GM23338 (cell line): ENCODE measurements around the gene TNFAIP3. TPM values are rescaled to one million over a fixed set of nuclear protein-coding genes. Genes with fewer than 3 reads are reported as not detected.

Experiments used
- ATAC-seq: fragments of 200-7000 bp; cut with Tn5 transposase; 3 replicates; pipeline ENCODE4 v1.9.1; 2020
- DNase-seq: peaks from one replicate; pipeline ENCODE4 v3.0.0-alpha.2; 2015; ENCODE audit warnings: low spot score
- H2AFZ ChIP-seq: fragments of 200-600 bp; sonication (generic); 2 replicates; pipeline ENCODE4 v1.8.0; 2016; ENCODE audit warnings: antibody characterized with exemption, mild to moderate bottlenecking, moderate library complexity
- H3F3A ChIP-seq: fragments of 200-600 bp; sonication (generic); replicated peaks from 2 replicates; pipeline ENCODE4 v1.8.0; 2017; ENCODE audit warnings: antibody characterized with exemption, mixed run types, low read depth
- H3K27ac ChIP-seq: fragments of 200-600 bp; sonication (generic); 2 replicates; pipeline ENCODE4 v1.6.1; 2016; ENCODE audit warnings: low read depth
- H3K27me3 ChIP-seq: fragments of 200-600 bp; sonication (generic); 2 replicates; pipeline ENCODE4 v1.8.0; 2016; ENCODE audit warnings: mild to moderate bottlenecking, mixed run types, moderate library complexity; ENCODE audit not compliant: insufficient read depth
- H3K36me3 ChIP-seq: fragments of 200-600 bp; sonication (generic); 2 replicates; pipeline ENCODE4 v1.8.0; 2016; ENCODE audit warnings: mild to moderate bottlenecking; ENCODE audit not compliant: insufficient read depth
- H3K4me1 ChIP-seq: fragments of 200-600 bp; sonication (generic); 2 replicates; pipeline ENCODE4 v1.8.0; 2016; ENCODE audit warnings: mild to moderate bottlenecking, moderate library complexity; ENCODE audit not compliant: insufficient read depth
- H3K4me2 ChIP-seq: fragments of 200-600 bp; sonication (generic); 2 replicates; pipeline ENCODE4 v1.7.1; 2017; ENCODE audit warnings: mixed run types
- H3K4me3 ChIP-seq: fragments of 200-600 bp; sonication (generic); 2 replicates; pipeline ENCODE4 v1.6.1; 2016; ENCODE audit warnings: mixed run types
- H3K79me2 ChIP-seq: fragments of 200-600 bp; sonication (generic); replicated peaks from 2 replicates; pipeline ENCODE4 v1.8.0; 2017; ENCODE audit warnings: mild to moderate bottlenecking; ENCODE audit not compliant: insufficient read depth
- H3K9me2 ChIP-seq: fragments of 200-600 bp; sonication (generic); 2 replicates; pipeline ENCODE4 v1.8.0; 2017; ENCODE audit not compliant: insufficient read depth
- H4K20me1 ChIP-seq: fragments of 200-600 bp; sonication (generic); replicated peaks from 2 replicates; pipeline ENCODE4 v1.8.0; 2017; ENCODE audit warnings: mild to moderate bottlenecking; ENCODE audit not compliant: insufficient read depth
- H3K27ac Mint-ChIP-seq: 2 replicates; pipeline ENCODE4 v1.8.0; 2020; ENCODE audit warnings: inconsistent platforms, mild to moderate bottlenecking, moderate library complexity, mixed read lengths
- H3K27me3 Mint-ChIP-seq: 3 replicates; pipeline ENCODE4 v1.8.0; 2022; ENCODE audit warnings: low read depth, mild to moderate bottlenecking, moderate library complexity, mixed read lengths, inconsistent platforms; ENCODE audit not compliant: insufficient read depth, poor library complexity
- H3K36me3 Mint-ChIP-seq: 3 replicates; pipeline ENCODE4 v1.8.0; 2021; ENCODE audit warnings: low read depth, mild to moderate bottlenecking, inconsistent platforms, moderate library complexity, mixed read lengths
- H3K4me1 Mint-ChIP-seq: 3 replicates; pipeline ENCODE4 v1.8.0; 2020; ENCODE audit warnings: mild to moderate bottlenecking, inconsistent platforms, mixed read lengths
- H3K4me3 Mint-ChIP-seq: 3 replicates; pipeline ENCODE4 v1.8.0; 2021; ENCODE audit warnings: moderate library complexity, mild to moderate bottlenecking, inconsistent platforms, mixed read lengths
- H3K9me3 Mint-ChIP-seq: 3 replicates; pipeline ENCODE4 v1.8.0; 2020; ENCODE audit warnings: moderate library complexity, mild to moderate bottlenecking, inconsistent platforms, mixed read lengths
- CREB1 ChIP-seq: fragments of 250-450 bp; sonication (Bioruptor Pico); IDR thresholded peaks from 2 replicates; pipeline ENCODE4 v1.5.0; 2020; ENCODE audit warnings: low read depth, mild to moderate bottlenecking, moderate library complexity
- EZH2 ChIP-seq: fragments of 200-600 bp; sonication (generic); IDR thresholded peaks from one replicate; pipeline ENCODE4 v1.8.0; 2017; ENCODE audit warnings: antibody characterized with exemption, mild to moderate bottlenecking, low read depth; ENCODE audit not compliant: unreplicated experiment
- EZH2phosphoT487 ChIP-seq: fragments of 200-600 bp; sonication (generic); IDR thresholded peaks from one replicate; pipeline ENCODE4 v1.8.1; 2018; ENCODE audit warnings: antibody characterized with exemption; ENCODE audit not compliant: unreplicated experiment
- NANOG ChIP-seq: IDR thresholded peaks from 2 replicates; pipeline ENCODE4 v1.6.1; 2016; ENCODE audit warnings: antibody characterized with exemption, borderline replicate concordance
- POLR2AphosphoS5 ChIP-seq: IDR thresholded peaks from 2 replicates; pipeline ENCODE4 v1.6.1; 2016; ENCODE audit warnings: antibody characterized with exemption, low read depth
- STAT1 ChIP-seq: IDR thresholded peaks from one replicate; pipeline ENCODE4 v1.6.1; 2016; ENCODE audit warnings: antibody characterized with exemption; ENCODE audit not compliant: unreplicated experiment
- ZNF114 ChIP-seq: fragments of 250-450 bp; sonication (Bioruptor Pico); IDR thresholded peaks from 2 replicates; pipeline ENCODE4 v1.5.0; 2020; ENCODE audit warnings: mild to moderate bottlenecking, moderate library complexity
- ZNF331 ChIP-seq: fragments of 250-450 bp; sonication (Bioruptor Pico); IDR thresholded peaks from 2 replicates; pipeline ENCODE4 v1.5.0; 2020; ENCODE audit warnings: low read depth, mild to moderate bottlenecking, moderate library complexity
- polyA plus RNA-seq: library from polyadenylated mRNA; unstranded; fragments of >200 nt; fragmentation: Nextera tagmentation; extraction: Ambion mirVana; gene quantifications from 2 replicates; pipeline ENCODE4 v1.2.1, GENCODE V29; 2016
- total RNA-seq: library from RNA; depleted of rRNA; stranded (reverse); fragments of >200 nt; shearing (Covaris generic); gene quantifications from 2 replicates; pipeline ENCODE4 v1.2.3, GENCODE V29; 2014
- TF ChIP-seq, protein P1 (sequence below): IDR thresholded peaks from one replicate; pipeline ENCODE4 v1.6.1; 2018; ENCODE audit warnings: antibody characterized with exemption; ENCODE audit not compliant: unreplicated experiment
- TF ChIP-seq, protein P2 (sequence below), 2 experiments: fragments of 200-600 bp in 1 of 2; sonication (generic) in 1 of 2; conservative IDR thresholded peaks; 2 replicates each; pipeline versions ENCODE4 v1.5.1 to v1.6.1; 2016 to 2017; ENCODE audit warnings: antibody characterized with exemption in 2 of 2, low read depth in 2 of 2, mild to moderate bottlenecking in 2 of 2, moderate library complexity in 1 of 2
- TF ChIP-seq, protein P3 (sequence below): fragments of 250-450 bp; sonication (Bioruptor Pico); IDR thresholded peaks from 2 replicates; pipeline ENCODE4 v1.5.0; 2020; ENCODE audit warnings: mild to moderate bottlenecking, moderate library complexity
- TF ChIP-seq, protein P4 (sequence below): IDR thresholded peaks from 2 replicates; pipeline ENCODE4 v1.6.1; 2016; ENCODE audit warnings: antibody characterized with exemption

Gene TNFAIP3
- total and polyA plus RNA-seq, 2 experiments from 2014 or later, result 2.1 to 2.3 TPM

DNA sequence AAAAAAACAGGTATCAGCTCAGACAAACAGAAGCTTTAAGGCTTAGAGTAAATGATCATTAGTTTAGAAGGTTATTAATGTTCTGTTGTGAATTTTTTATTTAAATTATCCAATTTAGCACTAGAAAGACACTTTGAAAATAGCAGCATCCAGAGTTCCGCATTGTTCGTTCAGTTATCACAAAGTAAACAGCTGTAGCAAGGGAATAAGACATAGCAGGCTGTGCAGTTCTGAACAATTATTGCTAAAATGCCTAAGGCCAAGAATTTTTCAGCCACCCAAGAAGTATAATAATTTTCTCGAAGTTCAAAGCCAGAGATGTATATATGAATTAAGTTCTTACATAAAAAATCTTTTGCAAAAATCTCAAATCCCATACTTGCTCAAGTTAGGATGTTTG lies 8.0 kb upstream of the TNFAIP3 start (continued):
- TF ChIP-seq, protein P1, sequence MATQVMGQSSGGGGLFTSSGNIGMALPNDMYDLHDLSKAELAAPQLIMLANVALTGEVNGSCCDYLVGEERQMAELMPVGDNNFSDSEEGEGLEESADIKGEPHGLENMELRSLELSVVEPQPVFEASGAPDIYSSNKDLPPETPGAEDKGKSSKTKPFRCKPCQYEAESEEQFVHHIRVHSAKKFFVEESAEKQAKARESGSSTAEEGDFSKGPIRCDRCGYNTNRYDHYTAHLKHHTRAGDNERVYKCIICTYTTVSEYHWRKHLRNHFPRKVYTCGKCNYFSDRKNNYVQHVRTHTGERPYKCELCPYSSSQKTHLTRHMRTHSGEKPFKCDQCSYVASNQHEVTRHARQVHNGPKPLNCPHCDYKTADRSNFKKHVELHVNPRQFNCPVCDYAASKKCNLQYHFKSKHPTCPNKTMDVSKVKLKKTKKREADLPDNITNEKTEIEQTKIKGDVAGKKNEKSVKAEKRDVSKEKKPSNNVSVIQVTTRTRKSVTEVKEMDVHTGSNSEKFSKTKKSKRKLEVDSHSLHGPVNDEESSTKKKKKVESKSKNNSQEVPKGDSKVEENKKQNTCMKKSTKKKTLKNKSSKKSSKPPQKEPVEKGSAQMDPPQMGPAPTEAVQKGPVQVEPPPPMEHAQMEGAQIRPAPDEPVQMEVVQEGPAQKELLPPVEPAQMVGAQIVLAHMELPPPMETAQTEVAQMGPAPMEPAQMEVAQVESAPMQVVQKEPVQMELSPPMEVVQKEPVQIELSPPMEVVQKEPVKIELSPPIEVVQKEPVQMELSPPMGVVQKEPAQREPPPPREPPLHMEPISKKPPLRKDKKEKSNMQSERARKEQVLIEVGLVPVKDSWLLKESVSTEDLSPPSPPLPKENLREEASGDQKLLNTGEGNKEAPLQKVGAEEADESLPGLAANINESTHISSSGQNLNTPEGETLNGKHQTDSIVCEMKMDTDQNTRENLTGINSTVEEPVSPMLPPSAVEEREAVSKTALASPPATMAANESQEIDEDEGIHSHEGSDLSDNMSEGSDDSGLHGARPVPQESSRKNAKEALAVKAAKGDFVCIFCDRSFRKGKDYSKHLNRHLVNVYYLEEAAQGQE, result no peak
- TF ChIP-seq CREB1 (no peak), NANOG (no peak)

DNA sequence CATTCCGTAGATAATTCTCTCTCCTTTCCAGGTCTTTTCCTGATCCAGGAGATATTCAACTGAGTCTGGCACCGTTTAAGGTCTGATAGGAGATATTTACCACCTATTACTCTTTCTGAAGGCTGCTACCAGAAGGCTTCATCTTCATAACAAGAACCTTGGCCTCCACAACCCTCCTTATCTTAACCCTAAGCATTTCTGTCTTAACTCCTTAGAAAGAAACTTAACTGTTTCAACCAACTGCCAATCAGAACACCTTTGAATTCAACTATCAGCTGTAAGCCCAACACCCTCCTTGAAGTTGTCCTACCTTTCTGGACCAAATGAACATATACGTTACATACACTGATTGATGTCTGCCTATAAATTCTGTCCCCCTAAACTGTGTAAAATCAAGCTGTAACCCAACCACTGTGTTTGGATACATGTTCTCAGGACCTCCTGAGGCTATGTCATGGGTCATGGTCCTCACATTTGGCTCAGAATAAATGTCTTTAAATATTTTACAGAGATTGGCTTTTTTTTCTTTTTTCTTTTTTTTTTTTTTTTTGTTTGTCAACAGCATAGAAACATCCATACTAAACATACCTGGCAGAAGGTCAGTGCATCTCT lies 6.6 kb upstream of the TNFAIP3 start:
- H3K27ac ChIP-seq, result no peak overlapping the region
- Mint-ChIP-seq H3K4me3 (no peak overlapping the region), H3K36me3 (no peaks in the 10 kb centered on the region), H3K4me1 (peaks cover 31% of the 10 kb centered on the region), H3K9me3 (no peaks in the 10 kb centered on the region), H3K27ac (no peak overlapping the region), H3K27me3 (peaks cover 10% of the 10 kb centered on the region)
- H3K36me3 ChIP-seq, result no peaks in the 10 kb centered on the region
- ATAC-seq (no peak), DNase-seq (no peak)
- H2AFZ ChIP-seq, result no peak overlapping the region; the same call in 1 of the 2 replicates
- H3K4me3 ChIP-seq, result no peak overlapping the region
- no peaks in the 10 kb centered on the region for H3K79me2 ChIP-seq
- no peaks in the 10 kb centered on the region; the same call in 1 of the 2 replicates for H3K9me2 ChIP-seq
- H4K20me1 ChIP-seq, result no peaks in the 10 kb centered on the region
- no peaks in the 10 kb centered on the region for H3F3A ChIP-seq
- peaks cover 45% of the 10 kb centered on the region for H3K4me1 ChIP-seq
- peak overlapping the region; percentile 14 for H3K4me2 ChIP-seq
- peaks cover 1% of the 10 kb centered on the region; the same call in 1 of the 2 replicates for H3K27me3 ChIP-seq
- no peak for TF ChIP-seq ZNF114
- TF ChIP-seq STAT1, result no peak
- no peak for TF ChIP-seq EZH2phosphoT487
- TF ChIP-seq, protein P2, sequence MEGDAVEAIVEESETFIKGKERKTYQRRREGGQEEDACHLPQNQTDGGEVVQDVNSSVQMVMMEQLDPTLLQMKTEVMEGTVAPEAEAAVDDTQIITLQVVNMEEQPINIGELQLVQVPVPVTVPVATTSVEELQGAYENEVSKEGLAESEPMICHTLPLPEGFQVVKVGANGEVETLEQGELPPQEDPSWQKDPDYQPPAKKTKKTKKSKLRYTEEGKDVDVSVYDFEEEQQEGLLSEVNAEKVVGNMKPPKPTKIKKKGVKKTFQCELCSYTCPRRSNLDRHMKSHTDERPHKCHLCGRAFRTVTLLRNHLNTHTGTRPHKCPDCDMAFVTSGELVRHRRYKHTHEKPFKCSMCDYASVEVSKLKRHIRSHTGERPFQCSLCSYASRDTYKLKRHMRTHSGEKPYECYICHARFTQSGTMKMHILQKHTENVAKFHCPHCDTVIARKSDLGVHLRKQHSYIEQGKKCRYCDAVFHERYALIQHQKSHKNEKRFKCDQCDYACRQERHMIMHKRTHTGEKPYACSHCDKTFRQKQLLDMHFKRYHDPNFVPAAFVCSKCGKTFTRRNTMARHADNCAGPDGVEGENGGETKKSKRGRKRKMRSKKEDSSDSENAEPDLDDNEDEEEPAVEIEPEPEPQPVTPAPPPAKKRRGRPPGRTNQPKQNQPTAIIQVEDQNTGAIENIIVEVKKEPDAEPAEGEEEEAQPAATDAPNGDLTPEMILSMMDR (conservative IDR thresholded peaks at IDR 0.05; ENCODE audit: low read depth in 2 of 2), result no peak
- no peak for TF ChIP-seq ZNF331 (CRISPR knock-in tag)
- no peak for TF ChIP-seq EZH2
- no peak for TF ChIP-seq POLR2AphosphoS5
- no peak for TF ChIP-seq CREB1
- TF ChIP-seq, protein P3, sequence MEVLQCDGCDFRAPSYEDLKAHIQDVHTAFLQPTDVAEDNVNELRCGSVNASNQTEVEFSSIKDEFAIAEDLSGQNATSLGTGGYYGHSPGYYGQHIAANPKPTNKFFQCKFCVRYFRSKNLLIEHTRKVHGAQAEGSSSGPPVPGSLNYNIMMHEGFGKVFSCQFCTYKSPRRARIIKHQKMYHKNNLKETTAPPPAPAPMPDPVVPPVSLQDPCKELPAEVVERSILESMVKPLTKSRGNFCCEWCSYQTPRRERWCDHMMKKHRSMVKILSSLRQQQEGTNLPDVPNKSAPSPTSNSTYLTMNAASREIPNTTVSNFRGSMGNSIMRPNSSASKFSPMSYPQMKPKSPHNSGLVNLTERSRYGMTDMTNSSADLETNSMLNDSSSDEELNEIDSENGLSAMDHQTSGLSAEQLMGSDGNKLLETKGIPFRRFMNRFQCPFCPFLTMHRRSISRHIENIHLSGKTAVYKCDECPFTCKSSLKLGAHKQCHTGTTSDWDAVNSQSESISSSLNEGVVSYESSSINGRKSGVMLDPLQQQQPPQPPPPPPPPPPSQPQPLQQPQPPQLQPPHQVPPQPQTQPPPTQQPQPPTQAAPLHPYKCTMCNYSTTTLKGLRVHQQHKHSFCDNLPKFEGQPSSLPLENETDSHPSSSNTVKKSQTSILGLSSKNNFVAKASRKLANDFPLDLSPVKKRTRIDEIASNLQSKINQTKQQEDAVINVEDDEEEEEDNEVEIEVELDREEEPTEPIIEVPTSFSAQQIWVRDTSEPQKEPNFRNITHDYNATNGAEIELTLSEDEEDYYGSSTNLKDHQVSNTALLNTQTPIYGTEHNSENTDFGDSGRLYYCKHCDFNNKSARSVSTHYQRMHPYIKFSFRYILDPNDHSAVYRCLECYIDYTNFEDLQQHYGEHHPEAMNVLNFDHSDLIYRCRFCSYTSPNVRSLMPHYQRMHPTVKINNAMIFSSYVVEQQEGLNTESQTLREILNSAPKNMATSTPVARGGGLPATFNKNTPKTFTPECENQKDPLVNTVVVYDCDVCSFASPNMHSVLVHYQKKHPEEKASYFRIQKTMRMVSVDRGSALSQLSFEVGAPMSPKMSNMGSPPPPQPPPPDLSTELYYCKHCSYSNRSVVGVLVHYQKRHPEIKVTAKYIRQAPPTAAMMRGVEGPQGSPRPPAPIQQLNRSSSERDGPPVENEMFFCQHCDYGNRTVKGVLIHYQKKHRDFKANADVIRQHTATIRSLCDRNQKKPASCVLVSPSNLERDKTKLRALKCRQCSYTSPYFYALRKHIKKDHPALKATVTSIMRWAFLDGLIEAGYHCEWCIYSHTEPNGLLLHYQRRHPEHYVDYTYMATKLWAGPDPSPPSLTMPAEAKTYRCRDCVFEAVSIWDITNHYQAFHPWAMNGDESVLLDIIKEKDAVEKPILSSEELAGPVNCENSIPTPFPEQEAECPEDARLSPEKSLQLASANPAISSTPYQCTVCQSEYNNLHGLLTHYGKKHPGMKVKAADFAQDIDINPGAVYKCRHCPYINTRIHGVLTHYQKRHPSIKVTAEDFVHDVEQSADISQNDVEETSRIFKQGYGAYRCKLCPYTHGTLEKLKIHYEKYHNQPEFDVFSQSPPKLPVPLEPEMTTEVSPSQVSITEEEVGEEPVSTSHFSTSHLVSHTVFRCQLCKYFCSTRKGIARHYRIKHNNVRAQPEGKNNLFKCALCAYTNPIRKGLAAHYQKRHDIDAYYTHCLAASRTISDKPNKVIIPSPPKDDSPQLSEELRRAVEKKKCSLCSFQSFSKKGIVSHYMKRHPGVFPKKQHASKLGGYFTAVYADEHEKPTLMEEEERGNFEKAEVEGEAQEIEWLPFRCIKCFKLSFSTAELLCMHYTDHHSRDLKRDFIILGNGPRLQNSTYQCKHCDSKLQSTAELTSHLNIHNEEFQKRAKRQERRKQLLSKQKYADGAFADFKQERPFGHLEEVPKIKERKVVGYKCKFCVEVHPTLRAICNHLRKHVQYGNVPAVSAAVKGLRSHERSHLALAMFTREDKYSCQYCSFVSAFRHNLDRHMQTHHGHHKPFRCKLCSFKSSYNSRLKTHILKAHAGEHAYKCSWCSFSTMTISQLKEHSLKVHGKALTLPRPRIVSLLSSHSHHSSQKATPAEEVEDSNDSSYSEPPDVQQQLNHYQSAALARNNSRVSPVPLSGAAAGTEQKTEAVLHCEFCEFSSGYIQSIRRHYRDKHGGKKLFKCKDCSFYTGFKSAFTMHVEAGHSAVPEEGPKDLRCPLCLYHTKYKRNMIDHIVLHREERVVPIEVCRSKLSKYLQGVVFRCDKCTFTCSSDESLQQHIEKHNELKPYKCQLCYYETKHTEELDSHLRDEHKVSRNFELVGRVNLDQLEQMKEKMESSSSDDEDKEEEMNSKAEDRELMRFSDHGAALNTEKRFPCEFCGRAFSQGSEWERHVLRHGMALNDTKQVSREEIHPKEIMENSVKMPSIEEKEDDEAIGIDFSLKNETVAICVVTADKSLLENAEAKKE, result no peak
- TF ChIP-seq, protein P4, sequence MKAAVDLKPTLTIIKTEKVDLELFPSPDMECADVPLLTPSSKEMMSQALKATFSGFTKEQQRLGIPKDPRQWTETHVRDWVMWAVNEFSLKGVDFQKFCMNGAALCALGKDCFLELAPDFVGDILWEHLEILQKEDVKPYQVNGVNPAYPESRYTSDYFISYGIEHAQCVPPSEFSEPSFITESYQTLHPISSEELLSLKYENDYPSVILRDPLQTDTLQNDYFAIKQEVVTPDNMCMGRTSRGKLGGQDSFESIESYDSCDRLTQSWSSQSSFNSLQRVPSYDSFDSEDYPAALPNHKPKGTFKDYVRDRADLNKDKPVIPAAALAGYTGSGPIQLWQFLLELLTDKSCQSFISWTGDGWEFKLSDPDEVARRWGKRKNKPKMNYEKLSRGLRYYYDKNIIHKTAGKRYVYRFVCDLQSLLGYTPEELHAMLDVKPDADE, result no peak
